ENCODE data around the gene MRPL42.

DNA sequence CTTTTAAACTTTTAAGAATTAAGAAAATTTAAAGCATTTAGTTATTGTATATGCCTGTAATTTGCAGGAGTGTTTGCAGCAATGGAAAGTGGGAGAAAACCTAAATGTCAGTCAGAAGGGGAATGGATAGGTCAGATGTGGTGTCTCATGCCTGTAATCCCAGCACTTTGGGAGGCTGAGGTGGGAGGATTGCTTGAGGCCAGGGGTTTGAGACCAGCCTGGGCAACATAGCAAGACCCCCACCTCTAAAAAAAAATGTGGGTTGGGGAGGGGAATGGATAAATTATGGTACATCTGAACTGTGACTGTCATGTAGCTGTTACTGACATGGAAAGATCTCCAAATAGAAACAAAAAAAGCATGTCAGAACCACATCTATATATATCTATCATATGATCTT, 2.1 kb downstream of the MRPL42 start:
- TF ChIP-seq, protein P1, sequence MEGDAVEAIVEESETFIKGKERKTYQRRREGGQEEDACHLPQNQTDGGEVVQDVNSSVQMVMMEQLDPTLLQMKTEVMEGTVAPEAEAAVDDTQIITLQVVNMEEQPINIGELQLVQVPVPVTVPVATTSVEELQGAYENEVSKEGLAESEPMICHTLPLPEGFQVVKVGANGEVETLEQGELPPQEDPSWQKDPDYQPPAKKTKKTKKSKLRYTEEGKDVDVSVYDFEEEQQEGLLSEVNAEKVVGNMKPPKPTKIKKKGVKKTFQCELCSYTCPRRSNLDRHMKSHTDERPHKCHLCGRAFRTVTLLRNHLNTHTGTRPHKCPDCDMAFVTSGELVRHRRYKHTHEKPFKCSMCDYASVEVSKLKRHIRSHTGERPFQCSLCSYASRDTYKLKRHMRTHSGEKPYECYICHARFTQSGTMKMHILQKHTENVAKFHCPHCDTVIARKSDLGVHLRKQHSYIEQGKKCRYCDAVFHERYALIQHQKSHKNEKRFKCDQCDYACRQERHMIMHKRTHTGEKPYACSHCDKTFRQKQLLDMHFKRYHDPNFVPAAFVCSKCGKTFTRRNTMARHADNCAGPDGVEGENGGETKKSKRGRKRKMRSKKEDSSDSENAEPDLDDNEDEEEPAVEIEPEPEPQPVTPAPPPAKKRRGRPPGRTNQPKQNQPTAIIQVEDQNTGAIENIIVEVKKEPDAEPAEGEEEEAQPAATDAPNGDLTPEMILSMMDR (IDR thresholded peaks at IDR 0.05) = no peak
- TF ChIP-seq POLR2A (IDR thresholded peaks at IDR 0.05) = no peak
- no peak for TF ChIP-seq POLR2AphosphoS5 (IDR thresholded peaks at IDR 0.05)
